IPS-18a (cell line): ENCODE results near the gene PCDHA1.

Source experiments
- H3K27ac ChIP-seq: one replicate; pipeline ENCODE4 v1.5.1; 2013; ENCODE audit warnings: low read length
- H3K27me3 ChIP-seq: one replicate; pipeline ENCODE4 v1.6.1; 2013; ENCODE audit warnings: mild to moderate bottlenecking, low read length; ENCODE audit not compliant: control insufficient read depth, insufficient read depth
- H3K36me3 ChIP-seq: one replicate; pipeline ENCODE4 v1.6.1; 2013; ENCODE audit warnings: low read depth, low read length; ENCODE audit not compliant: control insufficient read depth
- H3K4me1 ChIP-seq: one replicate; pipeline ENCODE4 v1.6.1; 2013; ENCODE audit warnings: low read depth, low read length; ENCODE audit not compliant: control insufficient read depth
- H3K4me3 ChIP-seq: one replicate; pipeline ENCODE4 v1.5.1; 2013; ENCODE audit warnings: low read length
- H3K9ac ChIP-seq: one replicate; pipeline ENCODE4 v1.6.1; 2013; ENCODE audit warnings: mild to moderate bottlenecking, low read length, moderate library complexity
- H3K9me3 ChIP-seq: one replicate; pipeline ENCODE4 v1.6.1; 2013; ENCODE audit warnings: low read depth, low read length; ENCODE audit not compliant: control insufficient read depth

PCDHA1 gene

DNA sequence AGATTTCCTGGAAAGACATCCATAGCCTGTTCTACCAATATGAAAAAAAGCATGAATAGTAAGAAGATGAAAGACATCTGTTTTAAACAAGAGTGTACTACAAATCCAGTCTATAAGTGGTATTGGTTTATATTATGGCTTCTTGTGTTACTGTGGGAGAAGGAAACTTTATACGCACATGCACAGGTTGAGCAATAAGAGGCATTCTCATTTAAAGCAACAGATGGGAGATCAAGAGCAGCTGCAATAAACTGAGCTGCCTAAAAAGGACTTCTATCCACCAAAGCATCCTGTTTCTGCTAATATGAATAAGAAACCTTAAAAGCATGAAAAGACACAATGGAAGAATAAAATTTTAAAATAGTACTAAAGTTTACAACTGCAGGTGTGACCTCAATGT is 256.6 kb downstream of the PCDHA1 start:
- H3K27ac ChIP-seq = no peak overlapping the region
- H3K4me1 ChIP-seq = peaks cover 20% of the 10 kb centered on the region
- H3K9ac ChIP-seq = no peak overlapping the region
- H3K36me3 ChIP-seq = no peaks in the 10 kb centered on the region
- H3K9me3 ChIP-seq = no peaks in the 10 kb centered on the region
- H3K27me3 ChIP-seq = no peaks in the 10 kb centered on the region
- H3K4me3 ChIP-seq = no peak overlapping the region

- H3K9ac ChIP-seq = peak within 1 kb of the TSS; percentile 31
- H3K9me3 ChIP-seq = no peaks in the 10 kb centered on the region
- H3K27ac ChIP-seq = no peak within 1 kb of the TSS
- peaks cover 39% of the 10 kb centered on the region for H3K27me3 ChIP-seq
- peak within 1 kb of the TSS; percentile 96 for H3K4me3 ChIP-seq
- H3K36me3 ChIP-seq = no peaks in the 10 kb centered on the region
- H3K4me1 ChIP-seq = peaks cover 11% of the 10 kb centered on the region
Measured at GRCh38 chr5:141050622-141051520, 264.9 kb downstream of the PCDHA1 start, which contains the start of gene PCDHB1. PCDHB1 (plus strand) TSS chr5:141051374; CDS start chr5:141051471, 97 bp downstream.

GRCh38 chr5:141051521-141051866 is 265.6 kb downstream of the PCDHA1 start:
- peaks cover 11% of the 10 kb centered on the region for H3K4me1 ChIP-seq
- H3K27me3 ChIP-seq = peaks cover 39% of the 10 kb centered on the region
- no peaks in the 10 kb centered on the region for H3K36me3 ChIP-seq
- H3K9ac ChIP-seq = peak overlapping the region; percentile 31
- no peak overlapping the region for H3K27ac ChIP-seq
- H3K9me3 ChIP-seq = no peaks in the 10 kb centered on the region
- peak overlapping the region; percentile 96 for H3K4me3 ChIP-seq
